GM12892 (cell line): ENCODE data around the gene SHB.

Experiments
- POLR2A ChIP-seq: IDR thresholded peaks from 2 replicates; pipeline ENCODE4 v1.6.1; 2011; ENCODE audit warnings: low read depth, low read length, control low read depth
- TAF1 ChIP-seq: IDR thresholded peaks from 2 replicates; pipeline ENCODE4 v1.6.1; 2011; ENCODE audit warnings: low read depth, mild to moderate bottlenecking, control low read depth, low read length, borderline replicate concordance

GRCh38 chr9:38063363-38063707 is 5.7 kb downstream of the SHB start:
- TF ChIP-seq TAF1 (no peak), POLR2A (no peak)
